NCI-H2171 treated with DMSO at 0.1 percent for 48 hours (cell line): Measurements from ENCODE around the gene CSTA.
A peak's percentile ranks its signal among the peaks of the same experiment; 100 is the strongest.

ENCODE experiments used
- DNase-seq: peaks from one replicate; lab custom pipeline; 2025; lab: John Stamatoyannopoulos, UW

CSTA gene

GRCh38 chr3:122377975-122378374 lies 52.9 kb downstream of the CSTA start:
- no peak for DNase-seq

- DNase-seq = peak; percentile 96
These were observed 58.0 kb downstream of the CSTA start, which contains the start of gene MIX23 for GRCh38 chr3:122382888-122383666. Gene MIX23 (minus strand): TSS chr3:122383231. CDS start chr3:122383224, 7 bp downstream.

- peak; percentile 95 for DNase-seq
These were observed 59.0 kb downstream of the CSTA start, which contains the start of gene FAM162A for GRCh38 chr3:122383771-122384697. Gene FAM162A (plus strand): TSS chr3:122384182. CDS start chr3:122384266, 84 bp downstream.

- DNase-seq = no peak
These were observed 62.7 kb downstream of the CSTA start for GRCh38 chr3:122387709-122388108.

GRCh38 chr3:122389197-122389596 lies 64.1 kb downstream of the CSTA start:
- no peak for DNase-seq

- DNase-seq = no peak
These were observed 64.8 kb downstream of the CSTA start for GRCh38 chr3:122389892-122390291.

- DNase-seq = no peak
These were observed 65.6 kb downstream of the CSTA start for GRCh38 chr3:122390665-122391064.
